Skin of body (tissue), 2 donors: Measurements from ENCODE around the gene PLA2G3. TPM values are rescaled to one million over a fixed set of nuclear protein-coding genes. Genes with fewer than 3 reads are reported as not detected.
"Not testable (repeated sequence)": the region's sequence is repeated elsewhere in the genome, so short reads cannot be mapped to it uniquely, and the experiment has no call there.

Experiments
- DNase-seq: peaks from one replicate; lab custom pipeline; 2025; lab: John Stamatoyannopoulos, UW
- total RNA-seq: library from RNA; depleted of rRNA; stranded (reverse); fragments of >200 nt; gene quantifications from one replicate; pipeline ENCODE4 v1.2.3, GENCODE V29; 2014

Gene PLA2G3
- total RNA-seq, 1 donor from 2014 or later: 0.49 TPM

GRCh38 chr22:31102441-31103081 is 37.7 kb downstream of the PLA2G3 start:
- DNase-seq: no peak

- DNase-seq: no peak
Observed at GRCh38 chr22:31100762-31101525, 39.4 kb downstream of the PLA2G3 start.

GRCh38 chr22:31099841-31100761 is 40.2 kb downstream of the PLA2G3 start:
- DNase-seq: no peak

GRCh38 chr22:31099386-31099785 is 40.9 kb downstream of the PLA2G3 start:
- DNase-seq: no peak

GRCh38 chr22:31098632-31099110 is 41.6 kb downstream of the PLA2G3 start:
- DNase-seq: no peak

GRCh38 chr22:31097941-31098631 is 42.2 kb downstream of the PLA2G3 start:
- DNase-seq: no peak

GRCh38 chr22:31097539-31097938 is 42.8 kb downstream of the PLA2G3 start:
- DNase-seq: not testable (repeated sequence)

GRCh38 chr22:31096657-31097279 is 43.5 kb downstream of the PLA2G3 start:
- DNase-seq: no peak

- no peak for DNase-seq
Observed at GRCh38 chr22:31095637-31096249, 44.6 kb downstream of the PLA2G3 start.

- no peak for DNase-seq
Observed at GRCh38 chr22:31094741-31095140, 45.6 kb downstream of the PLA2G3 start.

GRCh38 chr22:31094021-31094551 is 46.2 kb downstream of the PLA2G3 start:
- DNase-seq: no peak

GRCh38 chr22:31093086-31093850 is 47.0 kb downstream of the PLA2G3 start:
- no peak for DNase-seq

- no peak for DNase-seq
Observed at GRCh38 chr22:31092161-31092560, 48.1 kb downstream of the PLA2G3 start.

- DNase-seq: no peak
Observed at GRCh38 chr22:31091106-31091975, 49.0 kb downstream of the PLA2G3 start.

GRCh38 chr22:31090217-31091085 is 49.9 kb downstream of the PLA2G3 start:
- no peak for DNase-seq

GRCh38 chr22:31089160-31090100 is 50.9 kb downstream of the PLA2G3 start:
- DNase-seq: no peak
